ENCODE data around the gene BCAR3. TPM values are rescaled to one million over a fixed set of nuclear protein-coding genes. Genes with fewer than 3 reads are reported as not detected.
"Not testable (repeated sequence)": the region's sequence is repeated elsewhere in the genome, so short reads cannot be mapped to it uniquely, and the experiment has no call there.

The BCAR3 gene
- total RNA-seq, 4 donors from 2014 or later, result 29.6 to 46.7 (median 37.0) TPM

GRCh38 chr1:93699503-93700168 lies 18.0 kb upstream of the BCAR3 start:
- WGBS, 2 donors, result 95 to 96% methylated on average over 4 to 5 of the region's 5 CpGs
- Histone ChIP-seq H3K4me1 (peaks cover 26 to 35% of the 10 kb centered on the region in 2 donors), H3K36me3 (no peaks in the 10 kb centered on the region), H3K27ac (no peak overlapping the region), H3K4me3 (replicated peaks in 1 of 3) (no peak overlapping the region), H3K9me3 (no peaks in the 10 kb centered on the region), H3K27me3 (no peaks in the 10 kb centered on the region)
- TF ChIP-seq CTCF (IDR thresholded peaks at IDR 0.05) (no peak), POLR2A (IDR thresholded peaks at IDR 0.05) (no peak)
- intact Hi-C loops (cut with DNase I), result no loop called here
- DNase-seq, result no peak

- Histone ChIP-seq H3K27me3 (no peaks in the 10 kb centered on the region), H3K36me3 (no peaks in the 10 kb centered on the region), H3K4me3 (replicated peaks in 1 of 3) (no peak overlapping the region), H3K27ac (no peak overlapping the region), H3K9me3 (no peaks in the 10 kb centered on the region), H3K4me1 (peaks cover 26 to 35% of the 10 kb centered on the region in 2 donors)
- no peak for DNase-seq
- TF ChIP-seq POLR2A (IDR thresholded peaks at IDR 0.05) (no peak), CTCF (IDR thresholded peaks at IDR 0.05) (no peak)
- 88 to 90% methylated on average over 5 of the region's 5 CpGs for WGBS, 2 donors
- intact Hi-C loops (cut with DNase I), result no loop called here
These were observed 17.4 kb upstream of the BCAR3 start for GRCh38 chr1:93699049-93699384.

DNA sequence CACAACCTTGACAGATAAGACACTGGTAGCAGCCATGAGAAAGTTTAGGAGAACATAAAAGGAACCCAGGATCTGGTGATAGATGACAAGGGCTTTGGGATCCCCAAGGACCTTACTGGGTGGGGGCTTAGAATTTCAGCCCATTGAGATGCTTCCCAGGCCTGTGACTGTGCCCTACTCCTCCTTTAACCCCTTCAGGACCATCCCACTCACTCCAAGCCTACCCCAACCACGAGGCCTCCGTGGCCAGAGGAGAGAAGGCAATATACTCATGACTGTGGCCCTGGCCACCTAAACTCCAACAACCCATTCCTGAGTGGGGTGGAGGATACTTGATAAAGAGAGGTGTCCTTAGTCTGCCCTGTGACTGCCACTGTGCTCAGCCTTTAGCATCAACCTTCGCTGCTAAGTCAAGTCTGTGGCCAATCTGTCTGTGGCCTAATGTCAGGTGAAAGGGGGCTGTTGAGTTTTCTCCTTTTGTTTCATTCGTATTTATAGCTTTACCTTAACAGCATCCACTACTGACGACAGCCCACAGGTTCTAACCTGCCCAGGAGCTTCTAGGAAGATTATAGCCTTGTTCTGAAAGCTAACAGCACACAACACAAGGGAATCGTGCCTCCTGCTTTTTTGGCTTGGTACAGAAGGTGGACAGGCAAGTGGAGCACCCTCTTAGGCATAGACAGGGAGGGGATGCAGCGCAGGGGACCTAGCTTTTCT lies 16.9 kb upstream of the BCAR3 start:
- no peaks in the 10 kb centered on the region for H3K9me3 ChIP-seq
- no peaks in the 10 kb centered on the region for H3K27me3 ChIP-seq
- no peak overlapping the region for H3K4me3 ChIP-seq (replicated peaks in 1 of 3)
- no peak for DNase-seq
- peaks cover 30 to 40% of the 10 kb centered on the region in 2 donors for H3K4me1 ChIP-seq
- TF ChIP-seq CTCF (IDR thresholded peaks at IDR 0.05) (no peak), POLR2A (IDR thresholded peaks at IDR 0.05) (no peak)
- WGBS, 2 donors, result 95 to 98% methylated on average over 7 of the region's 7 CpGs
- no peaks in the 10 kb centered on the region for H3K36me3 ChIP-seq
- intact Hi-C loops (cut with DNase I), result no loop called here
- H3K27ac ChIP-seq, result no peak overlapping the region

GRCh38 chr1:93697566-93697965 lies 15.9 kb upstream of the BCAR3 start:
- H3K36me3 ChIP-seq; DNase-seq; H3K27me3 ChIP-seq; intact Hi-C loops (cut with DNase I); H3K27ac ChIP-seq; H3K4me3 ChIP-seq (replicated peaks in 1 of 3); H3K9me3 ChIP-seq: not testable (repeated sequence)
- peaks cover 26 to 42% of the 10 kb centered on the region in 2 donors for H3K4me1 ChIP-seq
- 87% methylated on average over 13 of the region's 13 CpGs for WGBS, 2 donors

- no peak for DNase-seq
- Histone ChIP-seq H3K27me3 (no peaks in the 10 kb centered on the region), H3K27ac (peak overlapping the region in 1 of 3 donors; percentile 12), H3K4me1 (peaks cover 32 to 44% of the 10 kb centered on the region in 2 donors), H3K4me3 (replicated peaks in 1 of 3) (no peak overlapping the region), H3K36me3 (no peaks in the 10 kb centered on the region), H3K9me3 (no peaks in the 10 kb centered on the region)
- 91 to 92% methylated on average over 2 of the region's 2 CpGs for WGBS, 2 donors
- intact Hi-C loops (cut with DNase I), result no loop called here
- TF ChIP-seq CTCF (IDR thresholded peaks at IDR 0.05), result no peak
- no peak for TF ChIP-seq POLR2A (IDR thresholded peaks at IDR 0.05)
These were observed 13.9 kb upstream of the BCAR3 start for GRCh38 chr1:93695411-93696005.
